ENCODE data around the gene CSTA.

DNA sequence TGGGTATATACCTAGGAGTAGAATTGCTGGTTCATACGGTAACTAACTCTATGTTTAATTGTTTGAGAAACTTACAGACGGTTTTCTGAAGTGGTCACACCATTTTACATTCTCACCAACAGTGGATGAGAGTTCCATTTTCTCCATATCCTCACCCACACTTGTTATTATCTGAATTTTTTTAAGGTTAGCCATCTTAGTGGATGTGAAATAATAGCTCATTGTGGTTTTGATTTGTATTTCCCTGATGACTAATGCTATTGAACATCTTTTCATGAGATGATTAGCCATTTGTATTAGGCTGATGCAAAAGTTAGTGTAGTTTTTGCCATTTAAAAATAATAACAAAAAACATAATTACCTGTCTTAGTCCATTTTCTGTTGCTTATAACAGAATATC lies 18.6 kb downstream of the CSTA start:
- TF ChIP-seq, protein P1, sequence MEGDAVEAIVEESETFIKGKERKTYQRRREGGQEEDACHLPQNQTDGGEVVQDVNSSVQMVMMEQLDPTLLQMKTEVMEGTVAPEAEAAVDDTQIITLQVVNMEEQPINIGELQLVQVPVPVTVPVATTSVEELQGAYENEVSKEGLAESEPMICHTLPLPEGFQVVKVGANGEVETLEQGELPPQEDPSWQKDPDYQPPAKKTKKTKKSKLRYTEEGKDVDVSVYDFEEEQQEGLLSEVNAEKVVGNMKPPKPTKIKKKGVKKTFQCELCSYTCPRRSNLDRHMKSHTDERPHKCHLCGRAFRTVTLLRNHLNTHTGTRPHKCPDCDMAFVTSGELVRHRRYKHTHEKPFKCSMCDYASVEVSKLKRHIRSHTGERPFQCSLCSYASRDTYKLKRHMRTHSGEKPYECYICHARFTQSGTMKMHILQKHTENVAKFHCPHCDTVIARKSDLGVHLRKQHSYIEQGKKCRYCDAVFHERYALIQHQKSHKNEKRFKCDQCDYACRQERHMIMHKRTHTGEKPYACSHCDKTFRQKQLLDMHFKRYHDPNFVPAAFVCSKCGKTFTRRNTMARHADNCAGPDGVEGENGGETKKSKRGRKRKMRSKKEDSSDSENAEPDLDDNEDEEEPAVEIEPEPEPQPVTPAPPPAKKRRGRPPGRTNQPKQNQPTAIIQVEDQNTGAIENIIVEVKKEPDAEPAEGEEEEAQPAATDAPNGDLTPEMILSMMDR (IDR thresholded peaks at IDR 0.05) = no peak
- TF ChIP-seq POLR2A (IDR thresholded peaks at IDR 0.05) = no peak

Data from body of pancreas (tissue), 4 donors.